HEK293 (cell line): Measurements from ENCODE around the gene ITPR3.

ENCODE experiments used
- ZNF10 ChIP-seq: fragments of 450-650 bp; formaldehyde crosslinking; IDR thresholded peaks from 2 replicates; pipeline ENCODE4 v1.5.1; 2017; ENCODE audit warnings: missing biosample characterization, missing genetic modification characterization
- ZNF561 ChIP-seq: fragments of 450-650 bp; IDR thresholded peaks from 2 replicates; pipeline ENCODE4 v1.5.1; 2018; ENCODE audit warnings: missing biosample characterization, missing genetic modification characterization, borderline replicate concordance
- ZNF776 ChIP-seq: fragments of 450-650 bp; formaldehyde crosslinking; IDR thresholded peaks from 2 replicates; pipeline ENCODE4 v1.5.0; 2017; ENCODE audit warnings: missing biosample characterization, missing genetic modification characterization, borderline replicate concordance

DNA sequence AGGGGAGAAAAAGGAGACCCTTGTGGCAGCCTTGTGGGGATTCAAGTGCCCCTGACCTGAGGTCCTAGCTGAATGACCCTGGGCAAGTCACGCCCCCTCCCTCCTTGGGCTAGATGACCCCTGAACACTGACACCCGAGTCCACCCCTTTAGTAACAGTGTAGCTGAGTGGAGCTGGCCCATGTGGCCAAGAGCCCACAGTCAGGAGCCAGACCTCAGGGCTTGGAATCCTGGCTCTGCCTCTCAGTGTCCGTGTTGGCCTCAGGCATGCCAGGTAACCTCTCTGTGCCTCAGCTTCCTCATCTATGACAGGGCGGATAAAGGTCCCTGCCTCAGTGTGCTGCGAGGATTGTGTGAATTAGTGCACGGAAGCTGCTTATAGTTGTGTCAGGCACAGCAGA is 111.3 kb downstream of the ITPR3 start:
- TF ChIP-seq ZNF776 (no peak), ZNF10 (tag by site-specific recombination) (no peak), ZNF561 (tag by site-specific recombination) (no peak)
